Common myeloid progenitor, CD34-positive (primary cell): Measurements from ENCODE around the gene ADSS1. TPM values are rescaled to one million over a fixed set of nuclear protein-coding genes. Genes with fewer than 3 reads are reported as not detected.

ENCODE experiments used
- CTCF ChIA-PET: fragments of 350-600 bp; sonication (Branson Sonifier 250); formaldehyde crosslinking; loops from one replicate; lab custom pipeline; 2021; ENCODE audit warnings: antibody characterized with exemption; lab: Charles Lee
- POLR2A ChIA-PET: fragments of 350-600 bp; sonication (Branson Sonifier 250); formaldehyde crosslinking; loops from one replicate; lab custom pipeline; 2021; ENCODE audit warnings: antibody characterized with exemption; lab: Charles Lee
- DNase-seq, 3 donors: peaks; one replicate each; pipeline versions ENCODE4 v3.0.0 to v3.0.0-alpha.2; 2013
- H3K27ac ChIP-seq, 2 experiments: 1 replicate in 1 of 2; 2 replicates in 1 of 2; pipeline ENCODE4 v1.7.0; 2013; ENCODE audit warnings: inconsistent platforms in 2 of 2, low read length in 2 of 2, mild to moderate bottlenecking in 2 of 2, low read depth in 1 of 2, moderate library complexity in 1 of 2; ENCODE audit not compliant: severe bottlenecking in 2 of 2, insufficient read depth in 1 of 2, poor library complexity in 1 of 2
- H3K27me3 ChIP-seq, 5 experiments: replicated peaks in 2 of 5; 1 replicate in 3 of 5; 2 replicates in 2 of 5; pipeline versions ENCODE4 v1.6.1 to v1.7.0; 2013; ENCODE audit warnings: low read length in 4 of 5, mild to moderate bottlenecking in 2 of 5, moderate library complexity in 2 of 5, inconsistent platforms in 1 of 5; ENCODE audit not compliant: insufficient read depth in 5 of 5, control insufficient read depth in 4 of 5
- H3K36me3 ChIP-seq, 4 experiments: 1 replicate in 2 of 4; 2 replicates in 2 of 4; pipeline versions ENCODE4 v1.6.1 to v1.7.0; 2013; ENCODE audit warnings: low read length in 3 of 4, control low read depth in 1 of 4, mild to moderate bottlenecking in 1 of 4; ENCODE audit not compliant: control insufficient read depth in 4 of 4, insufficient read depth in 4 of 4
- H3K4me1 ChIP-seq, 4 experiments: 1 replicate in 3 of 4; 2 replicates in 1 of 4; pipeline versions ENCODE4 v1.6.1 to v1.7.1; 2013; ENCODE audit warnings: low read length in 3 of 4, mild to moderate bottlenecking in 3 of 4, control low read depth in 1 of 4, inconsistent platforms in 1 of 4, moderate library complexity in 1 of 4; ENCODE audit not compliant: control insufficient read depth in 4 of 4, insufficient read depth in 4 of 4; ENCODE audit errors: control extremely low read depth in 1 of 4
- H3K4me3 ChIP-seq, 7 experiments: 1 replicate in 4 of 7; 2 replicates in 3 of 7; pipeline versions ENCODE4 v1.5.1 to v1.7.0; 2013; ENCODE audit warnings: mild to moderate bottlenecking in 7 of 7, low read length in 6 of 7, moderate library complexity in 6 of 7, inconsistent platforms in 2 of 7, low read depth in 2 of 7, control low read depth in 1 of 7; ENCODE audit not compliant: insufficient read depth in 4 of 7, control insufficient read depth in 1 of 7; ENCODE audit errors: extremely low read depth in 1 of 7
- H3K9me3 ChIP-seq, 5 experiments: 1 replicate in 4 of 5; 2 replicates in 1 of 5; pipeline versions ENCODE4 v1.6.1 to v1.7.1; 2013; ENCODE audit warnings: low read length in 4 of 5, mild to moderate bottlenecking in 2 of 5, inconsistent platforms in 1 of 5, low read depth in 1 of 5, moderate library complexity in 1 of 5; ENCODE audit not compliant: control insufficient read depth in 4 of 5, insufficient read depth in 2 of 5; ENCODE audit errors: control extremely low read depth in 1 of 5
- whole genome bisulfite sequencing: methylation state at CpG from one replicate; pipeline ENCODE4 v1.1.5; 2013; ENCODE audit not compliant: insufficient coverage; 5-methylcytosine and 5-hydroxymethylcytosine counted together
- polyA plus RNA-seq: library from polyadenylated mRNA; unstranded; fragments of 120-200 nt; gene quantifications from one replicate; pipeline ENCODE4 v1.2.1, GENCODE V29; 2013

The ADSS1 gene
- polyA plus RNA-seq: 3.8 TPM

DNA sequence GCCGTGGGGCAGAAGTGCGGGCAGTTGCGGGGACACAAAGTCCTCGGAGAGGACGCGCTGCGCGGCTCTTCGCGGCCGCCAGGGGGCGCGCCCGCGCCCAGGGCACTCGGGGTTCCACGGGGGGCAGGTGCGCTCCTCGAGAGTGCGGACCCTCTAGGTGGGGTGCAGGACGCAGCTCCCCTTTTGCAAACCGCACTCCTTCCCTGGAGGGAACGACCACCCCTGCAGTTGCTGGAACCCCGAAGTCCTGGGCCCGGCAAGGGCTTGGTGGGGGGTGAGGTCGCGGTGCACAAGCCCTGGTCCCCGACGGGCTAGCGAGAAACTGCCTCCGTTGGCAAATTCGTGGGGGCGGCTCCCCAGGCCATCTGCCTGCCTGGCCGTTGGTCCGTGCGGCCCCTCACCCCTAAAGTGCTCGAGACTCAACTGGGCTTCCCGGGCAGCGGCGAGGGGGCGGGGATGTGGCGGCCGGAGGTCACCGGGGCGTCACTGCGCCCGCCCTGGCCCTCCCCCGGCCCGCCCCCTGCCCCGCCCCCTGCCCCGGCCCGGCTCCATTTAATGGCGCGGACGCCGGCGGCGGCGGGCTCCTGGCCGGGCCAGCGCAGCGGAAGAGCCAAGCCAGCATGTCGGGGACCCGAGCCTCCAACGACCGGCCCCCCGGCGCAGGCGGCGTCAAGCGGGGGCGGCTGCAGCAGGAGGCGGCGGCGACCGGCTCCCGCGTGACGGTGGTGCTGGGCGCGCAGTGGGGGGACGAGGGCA lies at the start of gene ADSS1:
TSS of gene ADSS1 (plus strand) at position 579 of the 756 bp plus-strand sequence. CDS start at position 621, 42 bp downstream.
- H3K4me1 ChIP-seq: peaks cover 0 to 17% (median 12%) of the 10 kb centered on the region in 4 experiments
- H3K27ac ChIP-seq: no peak within 1 kb of the TSS
- peaks cover 0 to 11% (median 7%) of the 10 kb centered on the region in 4 experiments for H3K36me3 ChIP-seq
- DNase-seq: peak; percentile 36 to 69 (median 66)
- ChIA-PET POLR2A (interaction anchor here (0.5 kb wide), 1 partner anchor 31 kb away, joined by 3 read pairs; no protein-coding TSS in a partner anchor), CTCF (interaction anchor here (0.7 to 5.4 kb wide), 8 partner anchors 11 to 76 kb away, joined by 3 to 31 read pairs (median 4); no protein-coding TSS in a partner anchor)
- H3K4me3 ChIP-seq: peak within 1 kb of the TSS; percentile 34 to 83 (median 69)
- H3K27me3 ChIP-seq: peaks cover 0 to 3% (median 0%) of the 10 kb centered on the region in 5 experiments
- 0% methylated on average over 48 of the region's 82 CpGs for WGBS
- H3K9me3 ChIP-seq: no peaks in the 10 kb centered on the region

DNA sequence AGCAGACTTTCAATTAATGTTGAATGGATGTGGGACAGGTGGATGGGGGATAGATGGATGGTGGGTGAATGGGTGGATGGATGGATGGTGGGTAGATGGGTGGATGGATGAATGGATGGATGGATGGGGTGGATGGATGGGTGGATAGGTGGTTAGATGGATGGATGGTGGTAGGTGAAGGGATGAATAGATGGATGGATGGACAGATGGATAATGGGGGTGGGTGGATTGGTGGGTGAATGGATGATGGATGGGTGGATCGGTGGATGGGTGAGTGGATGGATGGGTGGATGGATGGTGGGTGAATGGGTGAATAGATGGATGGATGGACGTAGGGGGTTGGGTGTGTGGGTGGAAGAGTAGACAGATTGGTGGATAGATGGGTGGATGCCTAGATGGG lies 48.6 kb upstream of the ADSS1 start:
- no peaks in the 10 kb centered on the region for H3K9me3 ChIP-seq
- no peak for DNase-seq
- H3K27me3 ChIP-seq: no peaks in the 10 kb centered on the region
- ChIA-PET POLR2A (interaction anchor here (0.6 kb wide), 1 partner anchor 24 kb away, joined by 6 read pairs; no protein-coding TSS in a partner anchor), CTCF (interaction anchor here (1.1 to 1.2 kb wide), 2 partner anchors 10 to 21 kb away, joined by 3 to 5 read pairs; no protein-coding TSS in a partner anchor)
- H3K4me1 ChIP-seq: peaks cover 0 to 50% (median 39%) of the 10 kb centered on the region in 4 experiments
- 100% methylated on average over 2 of the region's 2 CpGs for WGBS
- no peak overlapping the region for H3K4me3 ChIP-seq
- no peak overlapping the region for H3K27ac ChIP-seq
- H3K36me3 ChIP-seq: no peaks in the 10 kb centered on the region

- H3K27ac ChIP-seq: no peak overlapping the region
- no peak overlapping the region for H3K4me3 ChIP-seq
- DNase-seq: no peak
- H3K27me3 ChIP-seq: no peaks in the 10 kb centered on the region
- H3K36me3 ChIP-seq: no peaks in the 10 kb centered on the region
- ChIA-PET POLR2A (no interaction called here), CTCF (interaction anchor here (1.1 to 2.0 kb wide), 4 partner anchors 9 to 30 kb away, joined by 3 to 8 read pairs (median 4); no protein-coding TSS in a partner anchor)
- H3K4me1 ChIP-seq: peaks cover 0 to 57% (median 46%) of the 10 kb centered on the region in 4 experiments
- no peaks in the 10 kb centered on the region for H3K9me3 ChIP-seq
- WGBS: 95% methylated on average over 4 of the region's 7 CpGs
Measured at GRCh38 chr14:104676130-104676693, 47.8 kb upstream of the ADSS1 start.

GRCh38 chr14:104676694-104677511 lies 47.1 kb upstream of the ADSS1 start:
- DNase-seq: peak in 2 of 3 donors; percentile 61 to 64
- H3K27ac ChIP-seq: peak overlapping the region in 1 of 2 experiments; percentile 81
- no peaks in the 10 kb centered on the region for H3K27me3 ChIP-seq
- CTCF ChIA-PET: interaction anchor here (0.8 to 2.0 kb wide), 9 partner anchors 9 to 49 kb away, joined by 3 to 18 read pairs (median 3); no protein-coding TSS in a partner anchor
- 10% methylated on average over 12 of the region's 29 CpGs for WGBS
- POLR2A ChIA-PET: interaction anchor here (0.8 to 1.2 kb wide), 5 partner anchors 11 to 76 kb away, joined by 3 to 5 read pairs (median 3); partner anchors contain the start of gene SIVA1
- peak overlapping the region in 4 of 7 experiments; percentile 42 to 66 (median 58) for H3K4me3 ChIP-seq
- H3K9me3 ChIP-seq: no peaks in the 10 kb centered on the region
- H3K4me1 ChIP-seq: peaks cover 0 to 64% (median 53%) of the 10 kb centered on the region in 4 experiments
- no peaks in the 10 kb centered on the region for H3K36me3 ChIP-seq

- H3K36me3 ChIP-seq: no peaks in the 10 kb centered on the region
- CTCF ChIA-PET: interaction anchor here (0.8 to 2.0 kb wide), 10 partner anchors 10 to 48 kb away, joined by 3 to 18 read pairs (median 4); no protein-coding TSS in a partner anchor
- peaks cover 0 to 67% (median 55%) of the 10 kb centered on the region in 4 experiments for H3K4me1 ChIP-seq
- peak; percentile 86 to 96 (median 95) for DNase-seq
- peak overlapping the region in 1 of 2 experiments; percentile 81 for H3K27ac ChIP-seq
- H3K27me3 ChIP-seq: no peaks in the 10 kb centered on the region
- H3K9me3 ChIP-seq: no peaks in the 10 kb centered on the region
- POLR2A ChIA-PET: interaction anchor here (0.8 to 1.2 kb wide), 5 partner anchors 11 to 75 kb away, joined by 3 to 5 read pairs (median 3); partner anchors contain the start of gene SIVA1
- H3K4me3 ChIP-seq: peak overlapping the region; percentile 22 to 66 (median 54)
- WGBS: 0% methylated on average over 26 of the region's 43 CpGs
Measured at GRCh38 chr14:104677512-104678332, 46.3 kb upstream of the ADSS1 start.
